H1 (cell line): ENCODE data around the gene IDI2. TPM values are rescaled to one million over a fixed set of nuclear protein-coding genes. Genes with fewer than 3 reads are reported as not detected.

Source experiments
- CTCF ChIA-PET: fragments of 300-600 bp; sonication (Branson Sonifier 250); formaldehyde crosslinking; loops from one replicate; lab custom pipeline; 2021; ENCODE audit not compliant: partially characterized antibody; lab: Charles Lee
- POLR2A ChIA-PET: fragments of 300-600 bp; sonication (Branson Sonifier 250); formaldehyde crosslinking; loops from one replicate; lab custom pipeline; 2021; ENCODE audit warnings: inconsistent platforms; ENCODE audit not compliant: partially characterized antibody; lab: Charles Lee
- DNase-seq, 2 experiments: peaks; one replicate each; pipeline versions ENCODE4 v3.0.0 to v3.0.0-alpha.2; 2010 to 2022; ENCODE audit warnings: low spot score in 2 of 2, low read depth in 1 of 2, mixed read lengths in 1 of 2
- FAIRE-seq: peaks from 2 replicates; lab custom pipeline; 2011; peaks lifted over from hg19 to GRCh38; lab: Jason Lieb, UNC
- H2AFZ ChIP-seq: 2 replicates; pipeline ENCODE4 v1.8.1; 2012; ENCODE audit warnings: low read length, inconsistent platforms
- H2AK5ac ChIP-seq: 2 replicates; pipeline ENCODE4 v1.6.1; 2013; ENCODE audit warnings: low read depth, low read length
- H2BK120ac ChIP-seq: replicated peaks from 2 replicates; pipeline ENCODE3; 2013; ENCODE audit warnings: low read depth, low read length, inconsistent platforms
- H2BK12ac ChIP-seq: 2 replicates; pipeline ENCODE4 v1.6.1; 2013; ENCODE audit warnings: low read depth, low read length
- H2BK15ac ChIP-seq: 2 replicates; pipeline ENCODE4 v1.6.1; 2013; ENCODE audit warnings: low read length
- H2BK20ac ChIP-seq: 2 replicates; pipeline ENCODE4 v1.6.1; 2013; ENCODE audit warnings: low read length
- H2BK5ac ChIP-seq: 2 replicates; pipeline ENCODE4 v1.6.1; 2013; ENCODE audit warnings: low read depth, low read length
- H3K14ac ChIP-seq: 2 replicates; pipeline ENCODE4 v1.6.1; 2013; ENCODE audit warnings: inconsistent platforms; ENCODE audit not compliant: insufficient read length
- H3K18ac ChIP-seq: 2 replicates; pipeline ENCODE4 v1.6.1; 2013; ENCODE audit warnings: low read length; ENCODE audit errors: extremely low read depth
- H3K23ac ChIP-seq: 2 replicates; pipeline ENCODE4 v1.6.1; 2013; ENCODE audit warnings: inconsistent platforms; ENCODE audit not compliant: insufficient read length
- H3K23me2 ChIP-seq: 2 replicates; pipeline ENCODE4 v1.6.1; 2013; ENCODE audit warnings: low read depth, low read length
- H3K27ac ChIP-seq: 2 replicates; pipeline ENCODE4 v1.6.1; 2011; ENCODE audit warnings: low read depth, low read length, inconsistent platforms
- H3K27me3 ChIP-seq, 4 experiments: replicated peaks in 1 of 4; 1 replicate in 1 of 4; 2 replicates in 3 of 4; pipeline versions ENCODE4 v1.6.1 to v1.8.1; 2011 to 2013; ENCODE audit warnings: low read length in 3 of 4, mild to moderate bottlenecking in 3 of 4, inconsistent platforms in 2 of 4, mixed read lengths in 2 of 4, moderate library complexity in 1 of 4; ENCODE audit not compliant: control insufficient read depth in 3 of 4, insufficient read depth in 3 of 4; ENCODE audit errors: extremely low read depth in 1 of 4
- H3K36me3 ChIP-seq, 4 experiments: 2 replicates each; pipeline versions ENCODE4 v1.6.1 to v1.8.1; 2011 to 2013; ENCODE audit warnings: mild to moderate bottlenecking in 4 of 4, low read length in 3 of 4, moderate library complexity in 2 of 4, control low read depth in 1 of 4, inconsistent platforms in 1 of 4; ENCODE audit not compliant: insufficient read depth in 4 of 4, control insufficient read depth in 2 of 4
- H3K4ac ChIP-seq: replicated peaks from 2 replicates; pipeline ENCODE3; 2013; ENCODE audit warnings: low read length, low read depth, mixed read lengths, inconsistent platforms; ENCODE audit not compliant: insufficient read length
- H3K4me1 ChIP-seq, 4 experiments: replicated peaks in 1 of 4; 1 replicate in 1 of 4; 2 replicates in 3 of 4; pipeline versions ENCODE4 v1.6.1 to v1.8.1; 2011 to 2013; ENCODE audit warnings: low read length in 3 of 4, inconsistent platforms in 2 of 4, mixed read lengths in 1 of 4; ENCODE audit not compliant: insufficient read depth in 4 of 4, control insufficient read depth in 3 of 4
- H3K4me2 ChIP-seq, 2 experiments: 2 replicates each; pipeline versions ENCODE4 v1.6.1 to v1.8.1; 2011 to 2013; ENCODE audit warnings: low read depth in 2 of 2, low read length in 2 of 2, control low read depth in 1 of 2, inconsistent platforms in 1 of 2, mild to moderate bottlenecking in 1 of 2; ENCODE audit not compliant: insufficient read depth in 1 of 2
- H3K4me3 ChIP-seq, 4 experiments: fragments of 200-600, 300-600 bp in 1 of 4; sonication (generic), shearing (Covaris generic), sonication (Bioruptor Twin) in 1 of 4; 2 replicates each; pipeline versions ENCODE4 v1.5.1 to v1.8.1; 2011 to 2016; ENCODE audit warnings: low read length in 4 of 4, low read depth in 3 of 4, control low read depth in 2 of 4, inconsistent platforms in 2 of 4, mild to moderate bottlenecking in 2 of 4, mixed read lengths in 1 of 4, moderate library complexity in 1 of 4; ENCODE audit not compliant: insufficient read depth in 2 of 4; ENCODE audit errors: extremely low read depth in 1 of 4
- H3K56ac ChIP-seq: replicated peaks from 2 replicates; pipeline ENCODE3; 2013; ENCODE audit warnings: low read depth, mild to moderate bottlenecking, mixed read lengths, low read length, inconsistent platforms; ENCODE audit not compliant: insufficient read length
- H3K79me1 ChIP-seq: 2 replicates; pipeline ENCODE4 v1.6.1; 2013; ENCODE audit warnings: low read depth, low read length, control low read depth
- H3K79me2 ChIP-seq, 2 experiments: 2 replicates each; pipeline versions ENCODE4 v1.6.1 to v1.8.1; 2012 to 2013; ENCODE audit warnings: low read length in 2 of 2, mild to moderate bottlenecking in 2 of 2, inconsistent platforms in 1 of 2; ENCODE audit not compliant: insufficient read depth in 2 of 2, control insufficient read depth in 1 of 2
- H3K9ac ChIP-seq, 4 experiments: replicated peaks in 1 of 4; 1 replicate in 1 of 4; 2 replicates in 3 of 4; pipeline versions ENCODE4 v1.6.1 to v1.8.1; 2011 to 2013; ENCODE audit warnings: low read depth in 3 of 4, low read length in 3 of 4, control low read depth in 2 of 4, mild to moderate bottlenecking in 2 of 4, moderate library complexity in 2 of 4, inconsistent platforms in 1 of 4; ENCODE audit errors: extremely low read depth in 1 of 4
- H3K9me3 ChIP-seq, 2 experiments: 2 replicates each; pipeline versions ENCODE4 v1.6.1 to v1.8.1; 2012 to 2013; ENCODE audit warnings: mild to moderate bottlenecking in 2 of 2, moderate library complexity in 2 of 2, control low read depth in 1 of 2, inconsistent platforms in 1 of 2, low read depth in 1 of 2, low read length in 1 of 2, mixed read lengths in 1 of 2; ENCODE audit not compliant: insufficient read depth in 2 of 2
- H4K20me1 ChIP-seq, 2 experiments: replicated peaks in 1 of 2; 2 replicates each; pipeline versions ENCODE3 to v1.8.1; 2011 to 2013; ENCODE audit warnings: inconsistent platforms in 2 of 2, low read length in 2 of 2, mild to moderate bottlenecking in 1 of 2; ENCODE audit not compliant: insufficient read depth in 2 of 2, control insufficient read depth in 1 of 2
- H4K5ac ChIP-seq: 2 replicates; pipeline ENCODE4 v1.6.1; 2013; ENCODE audit warnings: low read length, low read depth, mixed read lengths, inconsistent platforms; ENCODE audit not compliant: insufficient read length
- H4K8ac ChIP-seq: 2 replicates; pipeline ENCODE4 v1.8.0; 2013; ENCODE audit warnings: mild to moderate bottlenecking, moderate library complexity, low read length, inconsistent platforms; ENCODE audit not compliant: insufficient read depth; ENCODE audit errors: extremely low read depth
- H4K91ac ChIP-seq: replicated peaks from 2 replicates; pipeline ENCODE3; 2013; ENCODE audit warnings: low read length, mixed read lengths, inconsistent platforms; ENCODE audit not compliant: insufficient read length
- ATF3 ChIP-seq: IDR thresholded peaks from 2 replicates; pipeline ENCODE4 v1.6.1; 2011; ENCODE audit warnings: low read depth, mild to moderate bottlenecking, low read length; ENCODE audit not compliant: insufficient read depth
- BRCA1 ChIP-seq: IDR thresholded peaks from 2 replicates; pipeline ENCODE4 v1.6.1; 2012; ENCODE audit warnings: low read depth, low read length, improper control_type of control experiment
- CBX5 ChIP-seq: fragments of 300-800, 300-1000 bp; sonication (generic); IDR thresholded peaks from 2 replicates; pipeline ENCODE4 v1.7.1; 2016; ENCODE audit warnings: antibody characterized with exemption, low read length, low read depth
- CHD1 ChIP-seq: IDR thresholded peaks from 2 replicates; pipeline ENCODE4 v1.6.1; 2012; ENCODE audit warnings: low read depth, low read length, improper control_type of control experiment
- CREB1 ChIP-seq: IDR thresholded peaks from 2 replicates; pipeline ENCODE4 v1.6.1; 2012; ENCODE audit warnings: inconsistent platforms
- GABPA ChIP-seq: IDR thresholded peaks from 2 replicates; pipeline ENCODE4 v1.6.1; 2011; ENCODE audit warnings: mild to moderate bottlenecking, low read length, moderate library complexity, borderline replicate concordance; ENCODE audit not compliant: insufficient read depth
- HDAC6 ChIP-seq: IDR thresholded peaks from one replicate; pipeline ENCODE4 v1.7.1; 2012; ENCODE audit warnings: low read depth, mild to moderate bottlenecking, inconsistent platforms, low read length, moderate library complexity
- NANOG ChIP-seq: IDR thresholded peaks from 2 replicates; pipeline ENCODE4 v1.6.1; 2011; ENCODE audit warnings: low read length, low read depth, mild to moderate bottlenecking, inconsistent platforms; ENCODE audit not compliant: insufficient read depth, poor library complexity, severe bottlenecking
- RFX5 ChIP-seq: IDR thresholded peaks from 2 replicates; pipeline ENCODE4 v1.6.1; 2011; ENCODE audit warnings: low read depth, low read length, improper control_type of control experiment, borderline replicate concordance
- SRF ChIP-seq: IDR thresholded peaks from 2 replicates; pipeline ENCODE4 v1.6.1; 2011; ENCODE audit warnings: mild to moderate bottlenecking, low read depth, low read length, moderate library complexity
- TBP ChIP-seq: IDR thresholded peaks from 2 replicates; pipeline ENCODE4 v1.6.1; 2011; ENCODE audit warnings: low read depth, low read length, improper control_type of control experiment
- TCF12 ChIP-seq: IDR thresholded peaks from 2 replicates; pipeline ENCODE4 v1.6.1; 2011; ENCODE audit warnings: low read depth, mild to moderate bottlenecking, low read length
- WGBS, 2 experiments: shearing (Covaris generic) in 1 of 2; methylation state at CpG; one replicate each; pipeline versions ENCODE4 v1.1.6 to v1.1.7; 2013 to 2015; ENCODE audit warnings: low lambda C conversion rate in 2 of 2, mixed read lengths in 2 of 2, inconsistent platforms in 1 of 2, low coverage in 1 of 2, missing lambda C conversion rate in 1 of 2; ENCODE audit not compliant: insufficient replicate concordance in 2 of 2, insufficient coverage in 1 of 2, insufficient read length in 1 of 2; ENCODE audit errors: extremely low coverage in 1 of 2, missing lambda C conversion rate in 1 of 2; 5-methylcytosine and 5-hydroxymethylcytosine counted together
- polyA plus RNA-seq, 7 experiments: library from polyadenylated mRNA; depleted of rRNA in 3 of 7; stranded (reverse) in 5 of 7; unstranded in 2 of 7; fragments of >200 nt in 5 of 7; fragments of 200-250 nt in 2 of 7; gene quantifications; 1 replicate in 5 of 7; 2 replicates in 1 of 7; 4 replicates in 1 of 7; pipeline versions ENCODE4 v1.2.1 to v1.2.3, GENCODE V29; 2011 to 2013; ENCODE audit warnings: missing spikeins in 2 of 7, mixed read lengths in 2 of 7
- total RNA-seq: library from RNA; stranded (reverse); fragmentation: NEBNext Ultra II Directional; extraction: Animal tissue kit (Norgen Biotek cat#: 25700); gene quantifications from 2 replicates; pipeline ENCODE4 v1.2.1, GENCODE V29; 2021

IDI2 gene
- total and polyA plus RNA-seq, 2 of the 8 experiments (the other 6 are each of a cell fraction or from before 2014, with no cell fraction given), result not detected

DNA sequence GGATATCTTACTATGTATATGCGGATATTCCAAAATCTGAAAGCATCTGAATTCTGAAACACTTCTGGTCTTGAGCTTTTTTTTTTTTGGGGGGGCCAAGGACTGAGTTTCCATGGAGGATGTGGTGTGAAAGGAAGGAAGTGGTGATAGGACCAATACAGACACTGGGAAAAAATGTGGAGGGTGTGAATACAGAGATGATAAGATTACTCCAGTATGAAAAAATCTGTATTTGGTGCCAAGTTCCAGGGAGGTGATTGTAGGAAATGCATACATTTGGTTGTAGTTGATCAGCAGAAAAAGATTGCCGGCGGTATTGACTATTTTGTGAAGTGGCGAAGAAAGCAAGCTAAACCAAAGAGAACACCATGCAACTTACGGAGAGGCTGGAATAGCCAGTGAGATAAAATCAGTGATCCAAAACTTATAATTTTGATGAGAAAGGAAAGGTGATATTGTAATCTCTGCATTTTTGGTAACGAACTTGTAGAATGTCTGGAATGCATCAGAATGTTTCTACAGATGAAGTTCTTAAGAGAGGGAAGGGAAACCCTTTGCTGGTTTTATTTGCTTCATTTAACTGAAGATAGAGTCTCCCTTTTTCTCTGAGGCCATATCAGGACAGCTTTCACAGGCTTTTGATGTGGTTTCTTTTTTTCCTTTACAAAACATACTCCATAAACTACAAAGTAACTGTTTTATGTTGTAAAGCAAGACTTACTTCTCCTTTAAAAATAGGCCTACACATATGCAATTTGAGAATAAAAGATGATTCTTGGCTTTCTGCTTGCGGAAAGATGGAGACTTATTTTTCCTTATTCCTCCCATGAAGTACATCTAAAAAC is 36.5 kb upstream of the IDI2 start:
- Histone ChIP-seq H2AK5ac (no peak overlapping the region), H3K9me3 (no peaks in the 10 kb centered on the region), H3K79me2 (peaks cover 3 to 48% of the 10 kb centered on the region in 2 experiments; a peak in 3 of 4 replicates), H2BK20ac (no peak overlapping the region), H3K18ac (no peak overlapping the region), H3K4me2 (no peak overlapping the region), H2BK120ac (no peak overlapping the region), H3K36me3 (no peaks in the 10 kb centered on the region), H3K23ac (no peak overlapping the region), H2BK5ac (no peak overlapping the region), H3K14ac (no peak overlapping the region), H2BK12ac (no peak overlapping the region), H3K79me1 (peaks cover 10% of the 10 kb centered on the region; the same call in 1 of the 2 replicates), H3K4me1 (peaks cover 0 to 7% (median 1%) of the 10 kb centered on the region in 4 experiments; a peak in 3 of 7 replicates), H3K23me2 (no peaks in the 10 kb centered on the region), H3K27ac (no peak overlapping the region), H3K9ac (no peak overlapping the region), H3K56ac (no peak overlapping the region), H3K4ac (no peak overlapping the region), H3K27me3 (no peaks in the 10 kb centered on the region), H4K8ac (no peak overlapping the region), H4K20me1 (peaks cover 1 to 3% of the 10 kb centered on the region in 2 experiments), H2AFZ (no peak overlapping the region), H4K5ac (no peak overlapping the region), H2BK15ac (no peak overlapping the region), H3K4me3 (no peak overlapping the region), H4K91ac (no peak overlapping the region)
- WGBS, 2 experiments, result 92% methylated on average over 7 of the region's 7 CpGs; no CpG with 5 or more reads in 1 of the 2 experiments
- FAIRE-seq (no peak), DNase-seq (no peak)
- ChIA-PET CTCF (interaction anchor here (0.7 to 1.5 kb wide), 2 partner anchors 12 to 189 kb away, joined by 3 to 4 read pairs; no protein-coding TSS in a partner anchor), POLR2A (interaction anchor here (0.5 to 1.3 kb wide), 3 partner anchors 13 to 134 kb away, joined by 3 to 5 read pairs (median 4); partner anchors contain the start of gene IDI1)
- no peak for TF ChIP-seq ATF3
- no peak for TF ChIP-seq HDAC6
- TF ChIP-seq NANOG, result no peak
- no peak for TF ChIP-seq SRF
- no peak for TF ChIP-seq CHD1
- no peak for TF ChIP-seq CBX5
- TF ChIP-seq RFX5, result no peak
- TF ChIP-seq BRCA1, result no peak
- no peak for TF ChIP-seq TCF12
- TF ChIP-seq GABPA, result no peak
- TF ChIP-seq CREB1, result no peak
- no peak for TF ChIP-seq TBP
